ENCODE measurements around the gene FOSL2.

DNA sequence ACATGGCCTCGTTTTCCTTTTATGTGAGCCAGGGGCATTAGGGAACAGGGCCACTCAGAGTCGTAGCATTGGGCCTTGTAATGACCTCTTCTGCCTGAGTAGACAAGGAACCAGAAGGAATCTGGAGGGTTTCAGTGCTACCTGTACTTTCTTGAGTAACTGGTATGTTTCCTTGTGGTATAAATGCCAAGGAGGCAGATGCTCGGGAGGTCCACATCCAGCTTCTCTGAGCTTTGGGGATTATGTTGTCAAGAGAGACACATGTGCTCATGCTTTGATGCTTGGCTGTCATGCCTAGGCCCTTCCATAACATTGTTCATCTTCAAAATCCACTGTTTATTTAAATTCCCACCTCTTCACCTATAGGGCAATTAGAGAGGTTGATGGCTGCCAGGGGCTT lies 26.3 kb downstream of the FOSL2 start:
- TF ChIP-seq, protein P1, sequence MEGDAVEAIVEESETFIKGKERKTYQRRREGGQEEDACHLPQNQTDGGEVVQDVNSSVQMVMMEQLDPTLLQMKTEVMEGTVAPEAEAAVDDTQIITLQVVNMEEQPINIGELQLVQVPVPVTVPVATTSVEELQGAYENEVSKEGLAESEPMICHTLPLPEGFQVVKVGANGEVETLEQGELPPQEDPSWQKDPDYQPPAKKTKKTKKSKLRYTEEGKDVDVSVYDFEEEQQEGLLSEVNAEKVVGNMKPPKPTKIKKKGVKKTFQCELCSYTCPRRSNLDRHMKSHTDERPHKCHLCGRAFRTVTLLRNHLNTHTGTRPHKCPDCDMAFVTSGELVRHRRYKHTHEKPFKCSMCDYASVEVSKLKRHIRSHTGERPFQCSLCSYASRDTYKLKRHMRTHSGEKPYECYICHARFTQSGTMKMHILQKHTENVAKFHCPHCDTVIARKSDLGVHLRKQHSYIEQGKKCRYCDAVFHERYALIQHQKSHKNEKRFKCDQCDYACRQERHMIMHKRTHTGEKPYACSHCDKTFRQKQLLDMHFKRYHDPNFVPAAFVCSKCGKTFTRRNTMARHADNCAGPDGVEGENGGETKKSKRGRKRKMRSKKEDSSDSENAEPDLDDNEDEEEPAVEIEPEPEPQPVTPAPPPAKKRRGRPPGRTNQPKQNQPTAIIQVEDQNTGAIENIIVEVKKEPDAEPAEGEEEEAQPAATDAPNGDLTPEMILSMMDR (IDR thresholded peaks at IDR 0.05), result no peak
- no peak for TF ChIP-seq POLR2A (IDR thresholded peaks at IDR 0.05)
